Spleen (tissue), 7 donors: ENCODE data around the gene GLYR1.

Experiments used
- CTCF ChIP-seq, 11 experiments: fragments of 200-600 bp in 7 of 11; fragments of 450-650 bp in 4 of 11; sonication (generic) in 4 of 11; IDR thresholded peaks in 8 of 11; conservative IDR thresholded peaks in 3 of 11; 1 replicate in 7 of 11; 2 replicates in 4 of 11; pipeline versions ENCODE4 v1.4.0 to v1.8.0; 2016 to 2021; ENCODE audit warnings: antibody characterized with exemption in 11 of 11, inconsistent platforms in 4 of 11, mild to moderate bottlenecking in 1 of 11
- POLR2A ChIP-seq, 3 donors: fragments of 450-650 bp; IDR thresholded peaks; one replicate each; pipeline ENCODE4 v1.5.1; 2017; ENCODE audit warnings: antibody characterized with exemption in 3 of 3, mild to moderate bottlenecking in 1 of 3
- POLR2AphosphoS5 ChIP-seq, 3 donors: sonication (generic); formaldehyde crosslinking; IDR thresholded peaks; one replicate each; pipeline ENCODE4 v1.5.1; 2017; ENCODE audit warnings: antibody characterized with exemption in 3 of 3
- donor health status: DM: no; HTN: no; CAD: no; lungs with moderate emphysema.
- donor health status: DM: no; HTN: no; CAD: no.
- donor health status: DM: no; HTN: no; CAD: no.

GRCh38 chr16:4825196-4825595 is 21.9 kb downstream of the GLYR1 start:
- no peak for TF ChIP-seq CTCF (IDR thresholded peaks at IDR 0.05 in 8 of 11, conservative IDR thresholded peaks at IDR 0.05 in 3 of 11)
- no peak for TF ChIP-seq POLR2A (IDR thresholded peaks at IDR 0.05)
- TF ChIP-seq POLR2AphosphoS5 (IDR thresholded peaks at IDR 0.05), result no peak
